ENCODE data around the gene IL19.
"Not testable (repeated sequence)": the region's sequence is repeated elsewhere in the genome, so short reads cannot be mapped to it uniquely, and the experiment has no call there.

The IL19 gene

DNA sequence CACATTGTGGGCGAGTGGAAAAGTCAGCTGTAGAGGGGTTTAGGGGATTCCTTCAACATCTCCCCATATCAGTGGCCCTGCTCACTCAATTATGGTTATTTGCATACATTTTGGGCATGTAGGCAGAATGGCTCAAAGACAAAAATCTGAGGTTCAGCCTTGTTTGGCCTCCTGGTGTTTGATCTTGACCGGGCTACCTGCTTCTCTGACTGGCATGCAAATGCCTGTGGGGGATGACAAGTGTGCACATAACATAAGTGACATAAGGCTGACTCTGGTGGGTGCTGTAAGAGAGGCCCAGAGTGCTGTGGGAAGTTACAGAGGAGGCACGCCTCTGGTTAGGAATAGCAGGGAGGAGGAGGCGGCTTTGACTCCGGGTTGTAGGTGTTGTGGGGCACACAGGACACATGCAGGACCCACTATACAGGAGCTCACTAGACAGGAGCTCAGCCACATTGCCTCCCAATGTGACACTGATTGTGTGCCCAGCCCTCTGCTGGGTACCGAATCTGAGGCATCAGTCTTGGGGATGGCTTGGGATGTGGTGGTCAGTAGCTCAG, 29.4 kb upstream of the IL19 start:
- no peak for DNase-seq

DNA sequence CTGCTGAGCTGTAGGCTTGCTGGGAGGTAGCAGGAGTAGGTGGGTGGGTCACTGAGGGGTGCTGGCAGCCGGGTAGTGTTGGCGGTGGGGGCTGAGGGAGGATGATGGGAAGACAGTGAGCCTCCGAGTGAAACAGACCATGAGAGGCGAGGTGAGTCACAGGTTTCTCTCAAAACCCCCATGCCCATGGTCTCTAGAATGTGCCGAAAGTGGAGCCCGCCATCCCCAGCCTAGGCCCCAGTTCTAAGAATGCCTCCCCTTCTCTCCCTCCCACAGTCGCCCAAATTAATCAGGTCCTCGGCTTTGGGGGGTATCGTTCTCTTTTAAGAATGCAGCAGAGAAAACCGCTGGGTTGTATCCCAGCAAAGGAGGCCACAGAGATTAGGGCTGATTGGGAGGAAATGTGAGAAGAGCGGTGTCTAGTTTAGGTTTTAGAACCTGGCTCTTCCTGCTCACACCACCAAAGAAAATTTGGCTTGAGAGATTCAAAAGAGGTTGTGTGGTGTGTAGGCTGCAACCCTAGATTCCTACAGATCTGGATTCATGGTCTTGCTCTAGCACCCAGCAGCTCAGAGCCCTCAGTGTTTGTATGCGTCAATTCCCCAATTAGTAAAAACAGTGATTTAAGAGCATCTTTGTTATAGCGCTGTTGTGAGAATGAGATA, 27.7 kb upstream of the IL19 start:
- DNase-seq: no peak

DNA sequence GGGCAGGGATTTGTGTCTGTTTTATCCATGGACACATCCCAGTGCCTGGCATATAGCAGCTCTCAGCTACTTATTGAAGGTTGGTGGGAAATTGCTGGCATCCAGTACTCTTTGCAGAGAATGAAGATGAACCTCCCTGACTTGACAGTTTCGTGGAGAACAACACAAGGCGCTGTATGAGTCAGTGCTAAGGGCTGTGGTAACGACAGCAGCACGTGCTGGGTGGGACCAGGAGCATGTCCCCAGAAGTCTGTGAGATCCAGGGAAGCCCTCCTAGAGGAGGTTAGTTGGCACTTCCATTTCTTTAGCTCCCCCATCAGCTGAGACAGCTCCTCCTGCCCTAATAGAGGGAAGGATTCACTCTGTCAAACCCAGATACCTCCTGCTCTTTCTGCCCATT, 25.9 kb upstream of the IL19 start:
- no peak for DNase-seq

DNA sequence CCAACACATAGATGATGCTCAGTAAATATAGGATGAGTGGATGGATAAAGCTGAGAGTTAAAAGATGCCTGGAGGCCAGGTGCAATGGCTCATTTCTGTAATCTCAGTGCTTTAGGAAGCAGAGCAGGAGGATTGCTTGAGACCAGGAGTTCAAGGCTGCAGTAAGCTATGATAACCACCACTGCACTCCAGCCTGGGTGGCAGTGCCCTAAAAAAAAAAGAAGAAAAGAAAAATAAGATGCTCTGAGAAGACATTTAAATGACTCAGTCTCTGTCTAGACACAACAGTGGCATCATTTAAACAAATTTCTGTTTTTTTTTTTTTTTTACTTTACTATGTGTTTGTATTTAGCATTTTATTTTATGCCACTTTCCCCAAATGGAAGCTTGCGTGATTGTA, 25.3 kb upstream of the IL19 start:
- DNase-seq: no peak

DNA sequence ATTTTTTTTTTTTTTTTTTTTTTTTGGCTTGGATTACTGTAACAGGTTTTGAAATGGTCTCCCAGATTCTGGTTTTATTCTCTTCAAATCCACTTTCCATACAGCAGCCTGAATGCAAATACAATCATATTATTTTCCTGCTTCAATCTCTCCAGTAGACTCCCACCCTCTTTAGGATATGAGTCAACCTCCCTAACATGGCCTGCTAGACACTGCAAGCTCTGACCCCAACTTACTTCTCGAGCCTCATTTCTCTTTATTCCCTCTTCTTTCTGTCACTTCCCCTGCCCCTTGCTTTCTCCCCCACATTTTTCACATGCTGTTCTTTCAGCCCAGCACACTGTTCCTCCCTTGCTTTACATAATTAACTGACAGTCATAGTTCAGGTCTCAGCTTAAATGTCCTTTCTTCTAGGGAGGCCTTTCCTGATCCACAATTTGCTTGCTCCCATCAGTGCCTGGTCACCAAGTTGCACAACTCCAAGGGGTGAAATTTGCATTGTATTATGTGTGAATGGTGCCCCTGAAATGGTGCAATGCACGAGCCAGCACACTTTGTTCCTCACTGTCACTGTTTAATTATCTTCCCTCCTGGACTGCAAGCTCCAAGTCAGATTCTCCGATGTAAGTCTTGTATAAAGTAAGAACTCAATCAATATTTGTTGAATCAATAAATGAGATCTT, 22.1 kb upstream of the IL19 start:
- no peak for DNase-seq

DNA sequence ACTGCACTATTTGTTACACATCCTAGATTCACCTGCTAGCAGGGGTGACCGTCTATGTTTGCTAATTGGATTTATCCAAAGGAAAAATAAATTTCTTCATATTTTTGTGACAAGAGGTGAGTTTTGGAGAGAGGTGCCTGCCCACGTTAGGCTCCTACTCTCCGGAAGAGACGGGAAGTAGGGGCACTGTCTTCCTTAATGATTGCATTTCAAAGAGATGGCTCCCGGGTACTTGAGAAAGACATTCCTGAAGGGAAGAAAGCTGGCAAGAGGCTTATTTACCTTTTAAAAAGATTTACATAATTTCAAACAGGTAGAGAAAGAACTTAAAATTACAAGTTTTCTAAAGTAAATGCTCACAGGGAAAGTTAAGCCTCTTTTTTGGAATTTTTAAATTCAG, 18.7 kb upstream of the IL19 start:
- DNase-seq: no peak

DNA sequence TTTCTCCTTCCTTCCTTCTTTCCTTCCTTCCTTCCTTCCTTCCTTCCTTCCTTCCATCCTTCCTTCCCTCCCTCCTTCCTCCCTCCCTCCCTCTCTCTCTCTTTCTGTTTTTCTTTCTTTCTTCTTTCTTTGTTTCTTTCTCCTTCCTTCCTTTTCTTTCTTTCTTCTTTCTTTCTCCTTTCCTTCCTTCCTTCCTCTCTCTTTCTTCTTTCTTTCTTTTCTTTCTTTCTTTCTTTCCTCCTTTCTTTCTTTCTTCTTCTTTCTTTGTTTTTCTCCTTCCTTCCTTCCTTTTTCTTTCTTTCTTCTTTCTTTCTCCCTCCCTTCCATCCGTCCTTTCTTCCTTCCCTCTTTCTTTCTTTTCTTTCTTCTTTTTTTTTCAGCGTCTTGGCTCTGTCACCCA, 18.1 kb upstream of the IL19 start:
- no peak for DNase-seq

DNA sequence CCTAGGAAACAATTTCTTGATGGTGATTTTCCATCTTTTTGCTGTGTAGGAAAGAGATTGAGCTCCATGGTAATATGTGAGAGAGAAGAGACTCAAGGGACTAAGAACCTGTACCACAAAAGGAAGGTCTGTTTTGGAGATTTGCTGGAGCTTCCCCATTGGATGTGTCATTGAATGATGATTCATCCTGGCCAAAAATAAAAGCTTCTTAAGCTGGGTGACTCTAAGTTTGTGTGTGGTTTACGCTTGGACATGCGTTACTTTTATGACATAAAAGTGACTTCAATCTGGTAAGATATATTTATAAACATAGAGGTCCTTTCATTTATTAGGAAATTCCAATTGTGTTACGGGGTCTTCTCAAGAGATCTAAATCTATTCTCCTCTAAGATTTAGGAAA, 17.4 kb upstream of the IL19 start:
- no peak for DNase-seq

DNA sequence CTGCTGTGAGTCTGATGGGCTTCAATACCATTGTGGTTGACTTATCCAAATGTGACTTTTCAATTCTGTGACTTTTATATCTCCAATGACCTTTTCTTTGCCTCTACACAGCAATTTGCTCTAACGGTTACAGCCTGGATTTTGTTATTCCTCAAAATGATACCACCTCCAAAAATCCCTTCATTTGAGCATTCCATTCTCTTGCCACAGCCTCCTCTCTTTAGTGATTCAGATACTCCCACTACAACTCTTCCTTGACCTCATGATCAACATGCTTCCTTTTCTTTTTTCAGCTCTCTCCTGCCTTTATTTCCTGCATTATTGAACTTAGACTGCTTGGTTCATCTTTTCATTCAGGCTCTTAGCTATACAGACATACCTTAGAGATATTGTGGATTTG, 16.6 kb upstream of the IL19 start:
- DNase-seq: no peak

DNA sequence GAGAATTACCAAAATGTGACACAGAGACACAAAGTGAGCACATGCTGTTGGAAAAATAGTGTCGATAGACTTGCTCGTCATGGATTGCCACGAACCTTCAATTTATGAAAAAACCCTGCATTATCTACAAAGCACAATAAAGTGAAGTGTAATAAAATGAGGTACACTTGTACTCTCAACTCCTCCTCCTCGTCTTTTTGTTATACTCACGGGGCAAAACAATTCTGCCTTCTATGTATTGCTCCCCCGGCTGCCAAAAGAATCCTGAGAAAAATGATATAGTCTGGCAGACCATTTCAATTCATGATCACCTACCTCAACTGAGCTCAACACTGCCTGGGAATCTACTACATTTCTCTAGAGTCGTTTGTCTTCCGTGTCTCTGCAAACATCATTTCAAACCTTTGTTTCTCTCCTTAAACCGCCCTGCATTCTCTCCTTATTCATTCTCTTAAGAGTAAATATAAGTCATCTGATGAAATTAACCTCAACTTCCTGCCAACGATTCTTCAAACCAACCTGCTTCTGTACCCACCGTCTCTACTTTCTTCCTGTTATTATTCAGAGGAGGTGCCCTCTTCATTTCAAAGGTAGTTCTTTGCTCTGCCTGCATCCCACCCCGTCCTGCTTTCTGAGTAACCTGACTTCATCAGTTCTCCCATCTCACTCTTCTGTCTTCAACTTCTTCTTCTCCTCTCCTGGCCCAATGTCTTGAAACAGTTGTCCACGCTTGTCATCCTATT, 12.9 kb upstream of the IL19 start:
- no peak for DNase-seq

DNA sequence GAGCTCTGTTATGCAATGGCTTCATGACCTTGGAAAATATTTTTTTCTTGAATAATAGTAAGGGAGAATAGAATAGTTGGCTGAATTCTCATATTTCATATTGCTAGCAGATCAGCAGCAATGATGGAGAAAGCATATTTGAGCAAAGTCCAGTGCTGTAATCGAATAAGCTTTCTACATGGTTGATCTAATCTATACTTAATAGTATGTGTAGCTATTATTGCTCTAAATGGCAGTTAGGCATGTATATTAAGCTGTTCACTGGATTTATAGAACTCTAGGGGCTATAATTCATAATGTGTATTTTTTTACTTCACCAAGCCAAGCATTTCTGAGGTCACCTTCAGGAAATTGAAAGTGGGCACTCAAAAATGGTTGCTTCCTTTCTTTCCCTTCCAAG, 10.0 kb upstream of the IL19 start:
- no peak for DNase-seq

DNA sequence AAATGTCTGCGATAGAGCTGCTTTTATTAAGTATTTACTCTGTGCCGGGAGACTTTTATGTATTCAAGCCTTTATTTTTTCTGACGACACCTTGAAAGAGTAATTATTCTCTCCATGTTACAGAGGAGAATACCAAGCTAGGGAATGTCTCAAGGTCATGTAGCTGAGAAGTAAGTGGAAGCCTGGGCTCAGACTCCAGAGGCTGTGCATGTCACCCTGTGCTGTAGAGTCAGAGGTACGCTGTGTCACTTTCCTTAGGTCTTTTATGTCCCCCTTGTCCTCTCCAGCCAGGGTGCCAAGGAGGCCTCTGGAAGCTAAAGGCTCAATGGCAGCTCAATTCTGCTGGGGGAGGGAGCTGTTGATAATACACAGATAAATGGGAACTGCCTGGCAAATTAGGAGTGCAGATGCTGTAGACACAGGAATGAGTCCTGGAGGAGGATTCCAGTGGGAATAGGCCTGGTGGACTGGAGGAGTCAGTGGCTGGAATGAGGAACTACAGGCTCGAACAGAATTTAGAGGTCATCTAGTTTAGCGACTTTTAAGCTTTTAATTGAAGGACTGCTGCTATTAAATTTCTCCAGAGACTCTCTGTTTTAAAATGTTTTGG, 9.3 kb upstream of the IL19 start:
- no peak for DNase-seq

DNA sequence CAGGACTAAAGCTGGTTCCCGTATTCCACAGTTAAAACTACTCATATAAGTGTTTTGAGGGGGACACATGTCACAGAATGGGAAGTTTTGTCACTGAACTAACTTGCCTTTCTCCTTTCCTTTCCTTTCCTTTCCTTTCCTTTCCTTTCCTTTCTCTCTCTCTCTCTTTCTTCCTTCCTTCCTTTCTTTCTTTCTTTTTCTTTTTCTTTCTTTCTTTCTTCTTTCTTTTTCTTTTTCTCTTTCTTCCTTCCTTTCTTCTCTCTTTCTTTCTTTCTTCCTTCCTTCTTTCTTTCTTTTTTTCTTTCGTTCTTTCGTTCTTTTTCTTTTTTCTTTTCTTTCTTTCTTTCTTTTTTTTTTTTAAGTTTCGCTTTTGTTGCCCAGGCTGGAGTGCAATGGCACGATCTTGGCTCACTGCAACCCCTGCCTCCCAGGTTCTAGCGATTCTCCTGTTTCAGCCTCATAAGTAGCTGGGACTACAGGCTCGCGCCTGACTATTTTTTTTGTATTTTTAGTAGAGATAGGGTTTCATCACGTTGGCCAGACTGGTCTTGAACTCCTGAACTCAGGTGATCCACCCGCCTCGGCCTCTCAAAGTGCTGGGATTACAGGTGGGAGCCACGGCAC, 7.7 kb upstream of the IL19 start:
- DNase-seq: not testable (repeated sequence)

DNA sequence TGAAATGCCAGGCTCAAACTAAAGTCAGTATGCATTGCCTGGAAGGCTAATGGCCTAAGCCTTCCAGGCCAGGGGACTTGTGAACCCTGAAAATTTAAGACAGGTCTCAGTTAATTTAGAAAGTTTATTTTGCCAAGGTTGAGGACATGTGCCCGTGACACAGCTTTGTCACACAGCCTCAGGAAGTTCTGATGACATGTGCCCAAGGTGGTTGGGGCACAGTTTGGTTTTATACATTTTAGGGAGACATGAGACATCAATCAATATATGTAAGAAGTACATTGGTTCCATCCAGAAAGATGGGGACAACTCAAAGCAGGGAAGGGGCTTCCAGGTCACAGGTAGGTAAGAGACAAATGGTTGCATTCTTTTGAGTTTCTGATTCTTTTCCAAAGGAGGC, 4.8 kb upstream of the IL19 start:
- not testable (repeated sequence) for DNase-seq

DNA sequence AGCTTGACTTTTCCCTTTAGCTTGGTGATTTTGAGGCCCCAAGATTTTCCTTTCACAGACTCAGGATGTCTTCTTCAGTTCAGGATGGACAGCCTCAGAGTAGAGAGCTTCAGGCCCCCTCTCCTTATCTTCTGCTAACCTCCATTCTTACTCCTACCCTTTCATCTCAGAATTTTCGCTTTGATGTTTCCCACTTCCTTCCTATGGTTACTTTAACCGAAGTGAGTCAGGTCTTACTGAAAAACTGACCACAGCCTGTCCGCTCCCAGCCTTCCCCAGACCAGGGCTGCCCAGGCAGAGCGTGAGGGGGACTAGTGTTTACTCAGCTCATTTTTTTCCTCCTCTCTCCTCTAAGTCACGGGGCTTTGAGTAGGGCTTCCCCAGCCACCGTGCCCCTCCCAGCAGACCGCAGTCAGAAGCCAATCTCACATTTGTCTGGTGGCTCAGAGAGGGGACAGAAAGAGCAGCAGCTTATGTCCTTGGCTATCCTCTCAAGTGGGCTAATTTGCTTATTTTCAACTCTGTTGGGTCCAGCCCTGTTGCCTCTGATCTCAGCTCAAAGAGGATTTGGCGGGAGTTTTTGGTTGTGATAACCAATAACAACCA, 4.2 kb upstream of the IL19 start:
- DNase-seq: no peak

DNA sequence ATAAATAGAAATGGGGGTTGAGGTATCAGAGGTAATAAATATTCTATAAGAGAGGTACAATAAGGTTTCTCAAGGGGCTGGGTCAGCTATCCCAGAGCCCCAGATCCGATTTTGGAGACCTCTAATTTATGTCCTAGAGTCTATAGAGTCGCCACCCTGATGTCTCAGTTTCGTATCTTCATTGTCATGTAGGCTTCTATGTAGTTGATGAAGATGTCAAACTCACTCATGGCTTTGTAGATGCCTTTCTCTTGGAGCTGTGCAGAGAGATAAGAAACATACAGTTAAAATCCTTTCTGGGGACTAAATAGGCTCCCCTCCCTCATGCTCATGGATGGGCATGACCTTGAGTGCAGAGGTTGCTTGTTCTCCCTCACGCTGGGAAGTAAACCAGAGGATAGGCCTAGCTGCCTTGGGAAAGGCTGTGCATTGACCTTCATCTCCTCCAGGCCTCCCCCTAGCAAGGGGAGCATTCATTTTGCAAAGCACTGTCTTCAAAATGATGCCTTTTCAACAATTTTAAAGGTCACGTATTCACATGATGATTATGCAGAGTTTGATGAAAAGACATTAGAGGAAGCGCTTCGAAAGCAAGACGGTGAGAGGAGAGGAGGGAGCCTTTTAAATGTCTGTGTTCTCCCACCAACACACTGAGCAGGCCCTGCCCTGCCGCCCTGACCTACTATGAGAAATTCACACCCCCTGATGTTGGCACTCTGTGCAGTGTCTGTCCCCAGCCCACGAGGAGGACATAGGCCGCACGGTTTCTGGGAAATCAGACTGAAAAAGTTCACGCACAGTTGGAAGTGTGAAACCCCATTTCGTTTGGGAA, 1.9 kb upstream of the IL19 start:
- DNase-seq: no peak

DNA sequence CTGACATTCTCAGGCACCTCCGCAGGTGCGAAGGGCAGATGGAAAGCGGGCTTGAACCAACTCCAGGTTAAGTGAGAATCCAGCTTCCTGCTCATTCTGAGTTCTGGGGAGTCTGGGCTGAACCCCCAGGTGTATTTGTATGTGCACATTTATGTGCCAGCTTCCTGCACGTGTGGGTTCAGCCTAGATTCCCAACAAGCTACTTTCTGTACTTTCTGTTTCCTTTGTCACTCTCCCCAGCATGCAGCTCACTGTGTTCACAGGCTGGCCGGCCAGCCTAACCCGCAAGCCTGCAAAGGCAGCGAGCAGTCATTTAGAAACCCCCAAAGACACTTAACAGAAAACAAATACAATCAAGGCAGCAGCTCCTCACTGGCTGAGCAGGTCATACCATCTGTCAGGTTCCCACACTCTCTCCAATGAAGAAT, 1.3 kb upstream of the IL19 start:
- DNase-seq: no peak

DNA sequence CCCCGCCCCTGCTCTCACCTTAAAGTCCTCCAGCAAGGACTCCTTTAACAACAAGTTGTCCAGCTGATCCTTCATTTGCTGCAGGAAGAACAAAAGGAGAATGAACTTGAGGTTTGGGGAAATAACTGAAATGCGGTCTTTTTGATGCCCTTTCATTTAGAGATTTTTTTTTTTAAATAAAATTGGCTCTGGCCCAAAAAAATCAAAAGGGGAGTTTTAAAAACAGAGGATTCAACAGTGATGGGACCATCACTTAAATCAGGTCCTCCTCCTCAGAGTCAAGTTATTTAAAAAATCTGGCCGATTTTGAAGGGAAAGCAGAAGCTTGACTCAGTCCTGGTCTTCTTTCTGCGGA, 742 bp downstream of the IL19 start:
- DNase-seq: no peak

DNA sequence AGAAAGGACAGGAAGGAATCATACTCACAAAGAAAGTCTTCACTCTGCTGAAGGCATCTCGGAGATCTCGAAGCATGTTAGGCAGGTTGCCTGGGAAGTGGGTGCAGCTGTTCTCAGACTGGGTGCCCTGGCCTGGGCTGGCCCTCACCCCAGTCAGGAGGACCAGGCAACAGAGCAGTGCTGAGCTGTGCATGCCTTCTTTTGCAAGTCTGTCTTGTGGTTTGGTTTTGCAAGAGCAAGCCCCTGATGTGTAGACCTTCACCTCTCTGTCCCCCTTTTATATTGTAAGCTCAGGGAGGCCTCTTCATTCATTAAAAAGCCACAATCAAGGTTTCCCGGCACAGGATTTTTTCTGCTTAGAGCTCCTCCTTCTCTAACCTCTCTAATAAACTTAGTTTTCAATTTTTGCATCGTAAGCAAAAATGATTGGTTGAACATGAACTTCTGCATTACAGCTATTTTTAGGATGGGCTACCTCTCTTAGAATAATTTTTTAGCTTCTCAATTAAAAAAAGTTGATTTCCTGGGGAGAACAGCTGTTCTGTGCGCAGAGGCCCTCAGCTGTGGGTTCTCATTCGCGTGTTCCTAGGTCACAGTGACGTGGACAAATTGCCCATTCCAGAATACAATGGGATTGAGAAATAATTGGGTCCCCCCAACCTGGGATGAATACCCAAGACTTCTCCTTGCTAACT, 1.8 kb downstream of the IL19 start, which contains the start of gene IL10:
Gene IL10, minus strand, starts transcription at position 252 of the 695 bp plus-strand sequence. Its CDS starts 59 bp downstream, at position 193.
- DNase-seq: no peak

DNA sequence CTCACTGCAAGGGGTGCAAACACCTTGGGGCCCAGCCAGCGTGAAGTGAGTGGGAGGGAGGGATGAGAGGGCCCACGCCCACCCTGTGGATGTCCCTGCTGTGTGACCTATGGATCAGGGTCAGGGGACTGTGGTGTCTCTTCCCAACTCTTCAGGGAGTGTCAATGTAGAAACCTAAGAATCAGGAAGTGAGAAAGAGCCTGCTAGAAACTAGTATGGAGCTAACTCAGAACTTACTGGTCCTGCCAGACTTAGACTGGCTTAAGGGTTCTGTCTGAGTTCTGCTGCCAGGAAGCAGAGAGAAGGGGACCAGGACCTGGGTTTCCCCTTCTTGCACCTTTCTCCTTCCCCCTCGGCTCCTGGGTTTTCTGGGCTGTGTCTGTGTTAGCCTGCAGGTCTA, 3.5 kb downstream of the IL19 start:
- no peak for DNase-seq

DNA sequence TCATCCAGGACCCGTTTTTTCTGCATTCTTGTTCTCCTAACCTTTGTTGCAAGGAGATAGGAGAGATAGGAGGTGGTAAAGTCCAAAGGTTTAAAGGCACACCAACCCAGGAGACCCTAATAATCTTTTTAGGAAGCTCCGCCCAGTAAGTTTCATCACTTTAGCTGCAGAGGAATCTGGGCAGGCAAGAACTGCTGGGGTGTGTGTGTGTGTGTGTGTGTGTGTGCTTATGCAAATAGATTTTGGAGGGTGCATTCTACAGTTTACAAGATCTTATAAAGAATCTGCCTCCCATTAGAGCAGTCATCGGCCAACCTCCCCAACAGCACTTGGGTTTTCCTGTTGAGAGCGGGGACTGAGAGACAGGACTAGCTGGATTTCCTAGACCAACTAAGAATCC, 5.7 kb downstream of the IL19 start:
- DNase-seq: no peak

Data from NCI-H2107 (cell line).